BLaER1 treated with 17β-estradiol and CSF1 and Interleukin-3, amounts not matched to agents 10 nM and 100 nM (cell line): ENCODE data around the gene LRWD1.
A peak's percentile ranks its signal among the peaks of the same experiment; 100 is the strongest.

Experiments
- H3K27ac ChIP-seq, 11 experiments: shearing (Covaris generic); formaldehyde crosslinking; 2 replicates each; pipeline ENCODE4 v1.8.1; 2022
- H3K27me3 ChIP-seq, 11 experiments: shearing (Covaris generic); formaldehyde crosslinking; 2 replicates each; pipeline ENCODE4 v1.8.1; 2022
- H3K36me3 ChIP-seq, 11 experiments: shearing (Covaris generic); formaldehyde crosslinking; 2 replicates each; pipeline ENCODE4 v1.8.1; 2022
- H3K4me1 ChIP-seq, 10 experiments: shearing (Covaris generic); formaldehyde crosslinking; 2 replicates each; pipeline ENCODE4 v1.8.1; 2022
- H3K4me2 ChIP-seq, 11 experiments: shearing (Covaris generic); formaldehyde crosslinking; 2 replicates each; pipeline ENCODE4 v1.8.1; 2022
- H3K4me3 ChIP-seq, 10 experiments: shearing (Covaris generic); formaldehyde crosslinking; 2 replicates each; pipeline ENCODE4 v1.8.1; 2022
- H3K9ac ChIP-seq, 11 experiments: shearing (Covaris generic); formaldehyde crosslinking; 2 replicates each; pipeline ENCODE4 v1.8.1; 2022
- H3K9me3 ChIP-seq, 11 experiments: shearing (Covaris generic); formaldehyde crosslinking; replicated peaks in 1 of 11; 2 replicates each; pipeline ENCODE4 v1.8.1; 2022
- H4K20me1 ChIP-seq, 11 experiments: shearing (Covaris generic); formaldehyde crosslinking; 2 replicates each; pipeline ENCODE4 v1.8.1; 2022
- Cebpa-rat ChIP-seq, 11 experiments: shearing (Covaris generic); IDR thresholded peaks; 2 replicates each; pipeline ENCODE4 v1.8.1; 2022

Gene LRWD1

DNA sequence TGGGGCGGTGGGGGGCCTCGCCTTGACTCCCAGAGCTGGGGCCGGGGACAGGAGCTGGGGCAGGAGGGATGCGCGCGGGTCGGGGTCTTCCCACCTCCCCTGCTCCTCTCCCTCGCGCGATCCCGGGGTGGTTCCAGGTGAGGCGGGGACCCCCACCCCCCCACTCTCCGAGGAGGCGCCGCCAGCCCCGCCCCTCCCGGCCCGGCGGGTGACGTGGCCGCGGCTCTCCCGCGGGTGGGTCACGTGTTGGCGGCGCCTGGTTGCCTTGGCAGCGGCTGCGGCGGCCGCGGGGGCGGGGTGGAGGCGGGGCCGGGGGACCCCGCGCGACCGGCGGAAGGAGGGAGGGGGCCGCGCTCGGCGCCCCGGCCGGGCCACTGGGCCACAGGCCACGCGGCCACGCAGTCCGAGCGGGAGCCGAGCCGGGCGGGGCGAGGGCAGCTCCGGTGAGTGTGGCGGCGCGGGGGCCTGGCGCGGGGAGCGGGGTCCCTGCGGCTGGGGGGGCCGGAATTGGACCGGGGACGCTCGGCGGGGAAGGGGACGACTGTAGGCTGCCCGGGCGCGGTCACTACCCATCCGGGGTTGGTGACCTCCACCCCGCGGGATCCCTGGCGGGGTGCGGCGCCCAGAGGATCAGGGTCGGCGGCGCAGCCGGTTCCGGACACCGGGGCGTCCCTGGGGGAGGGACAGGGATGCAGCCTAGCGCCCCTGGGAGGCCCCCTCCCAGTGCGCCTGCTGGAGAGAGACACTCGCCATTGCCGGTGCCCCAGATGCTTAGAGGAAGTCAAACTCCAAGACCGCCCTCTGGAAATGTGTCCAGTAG is 31.4 kb upstream of the LRWD1 start, which contains the start of gene ORAI2:
TSS of gene ORAI2 (plus strand) at position 357 of the 820 bp plus-strand sequence. CDS start 5,382 bp downstream, outside the sequence.
- H3K27ac ChIP-seq, result peak within 1 kb of the TSS; percentile 72 to 99 (median 95)

GRCh38 chr7:102434039-102434486 is 30.7 kb upstream of the LRWD1 start:
- Histone ChIP-seq H3K27me3 (no peaks in the 10 kb centered on the region), H3K9me3 (0 out of 22 replicates have a peak, but pooled peaks cover 0 to 4% (median 0%) of the 10 kb centered on the region in 11 experiments), H3K27ac (peak overlapping the region; percentile 72 to 99 (median 95)), H4K20me1 (peaks cover 0 to 29% (median 6%) of the 10 kb centered on the region in 11 experiments; a peak in 10 of 22 replicates), H3K4me2 (peak overlapping the region; percentile 95 to 99 (median 98)), H3K4me1 (peaks cover 58 to 90% (median 88%) of the 10 kb centered on the region in 10 experiments), H3K36me3 (peaks cover 26 to 35% (median 34%) of the 10 kb centered on the region in 11 experiments), H3K9ac (peak overlapping the region; percentile 87 to 98 (median 93)), H3K4me3 (peak overlapping the region; percentile 74 to 98 (median 94))
- TF ChIP-seq Cebpa-rat (IDR thresholded peaks at IDR 0.05), result no peak

More for the DNA sequence above, 31.4 kb upstream of the LRWD1 start, which contains the start of gene ORAI2:
- Histone ChIP-seq H3K4me1 (peaks cover 62 to 90% (median 88%) of the 10 kb centered on the region in 10 experiments), H3K4me2 (peak within 1 kb of the TSS; percentile 95 to 99 (median 98)), H3K9ac (peak within 1 kb of the TSS; percentile 87 to 98 (median 93)), H3K27me3 (no peaks in the 10 kb centered on the region), H3K4me3 (peak within 1 kb of the TSS; percentile 74 to 98 (median 94)), H3K9me3 (no peaks in the 10 kb centered on the region), H4K20me1 (peaks cover 0 to 26% (median 6%) of the 10 kb centered on the region in 11 experiments; a peak in 10 of 22 replicates), H3K36me3 (peaks cover 20 to 29% (median 28%) of the 10 kb centered on the region in 11 experiments)
- no peak for TF ChIP-seq Cebpa-rat (IDR thresholded peaks at IDR 0.05)

DNA sequence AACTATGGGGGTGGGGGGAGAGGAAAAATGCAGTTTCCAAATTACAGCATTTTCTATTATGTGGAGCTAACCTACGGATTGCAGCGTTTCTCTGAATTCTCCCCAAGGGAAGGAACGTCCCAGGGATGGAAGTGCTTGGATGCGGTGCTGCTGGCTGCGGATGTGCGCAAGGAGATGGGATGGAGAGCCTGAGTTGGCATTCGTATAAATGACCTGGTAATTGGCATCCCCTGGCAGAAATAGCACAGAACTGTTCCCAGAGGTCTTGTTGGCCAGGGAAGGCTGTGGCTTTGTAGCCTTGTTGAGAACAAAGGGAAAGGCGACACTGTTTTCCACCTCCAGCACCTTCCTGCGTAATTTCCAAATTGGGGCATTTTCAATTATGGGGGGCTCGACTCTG is 28.7 kb upstream of the LRWD1 start:
- no peak for TF ChIP-seq Cebpa-rat (IDR thresholded peaks at IDR 0.05)
- Histone ChIP-seq H3K9me3 (0 out of 22 replicates have a peak, but pooled peaks cover 0 to 5% (median 0%) of the 10 kb centered on the region in 11 experiments), H3K9ac (peak overlapping the region in 10 of 11 experiments; percentile 1 to 98 (median 42); a peak in 13 of 22 replicates), H3K4me1 (peaks cover 58 to 92% (median 89%) of the 10 kb centered on the region in 10 experiments), H3K27me3 (no peaks in the 10 kb centered on the region), H4K20me1 (peaks cover 0 to 47% (median 6%) of the 10 kb centered on the region in 11 experiments; a peak in 10 of 22 replicates), H3K36me3 (peaks cover 38 to 54% (median 51%) of the 10 kb centered on the region in 11 experiments), H3K4me2 (peak overlapping the region; percentile 95 to 99 (median 98); a peak in 20 of 22 replicates), H3K4me3 (no peak overlapping the region; a peak in 1 of 20 replicates), H3K27ac (peak overlapping the region in 7 of 11 experiments; percentile 5 to 95 (median 35); a peak in 11 of 22 replicates)

- Histone ChIP-seq H3K9me3 (peaks cover 0 to 9% (median 0%) of the 10 kb centered on the region in 11 experiments; a peak in 5 of 22 replicates), H3K27ac (peak overlapping the region in 10 of 11 experiments; percentile 3 to 93 (median 78); a peak in 20 of 22 replicates), H3K27me3 (no peaks in the 10 kb centered on the region), H4K20me1 (peaks cover 0 to 67% (median 2%) of the 10 kb centered on the region in 11 experiments; a peak in 10 of 22 replicates), H3K4me2 (peak overlapping the region; percentile 31 to 88 (median 69)), H3K36me3 (peaks cover 42 to 85% (median 73%) of the 10 kb centered on the region in 11 experiments), H3K4me3 (no peak overlapping the region), H3K9ac (peak overlapping the region in 9 of 11 experiments; percentile 9 to 79 (median 58); a peak in 15 of 22 replicates), H3K4me1 (peaks cover 61 to 99% (median 96%) of the 10 kb centered on the region in 10 experiments)
- no peak for TF ChIP-seq Cebpa-rat (IDR thresholded peaks at IDR 0.05)
These were observed 24.6 kb upstream of the LRWD1 start for GRCh38 chr7:102439963-102440795.

DNA sequence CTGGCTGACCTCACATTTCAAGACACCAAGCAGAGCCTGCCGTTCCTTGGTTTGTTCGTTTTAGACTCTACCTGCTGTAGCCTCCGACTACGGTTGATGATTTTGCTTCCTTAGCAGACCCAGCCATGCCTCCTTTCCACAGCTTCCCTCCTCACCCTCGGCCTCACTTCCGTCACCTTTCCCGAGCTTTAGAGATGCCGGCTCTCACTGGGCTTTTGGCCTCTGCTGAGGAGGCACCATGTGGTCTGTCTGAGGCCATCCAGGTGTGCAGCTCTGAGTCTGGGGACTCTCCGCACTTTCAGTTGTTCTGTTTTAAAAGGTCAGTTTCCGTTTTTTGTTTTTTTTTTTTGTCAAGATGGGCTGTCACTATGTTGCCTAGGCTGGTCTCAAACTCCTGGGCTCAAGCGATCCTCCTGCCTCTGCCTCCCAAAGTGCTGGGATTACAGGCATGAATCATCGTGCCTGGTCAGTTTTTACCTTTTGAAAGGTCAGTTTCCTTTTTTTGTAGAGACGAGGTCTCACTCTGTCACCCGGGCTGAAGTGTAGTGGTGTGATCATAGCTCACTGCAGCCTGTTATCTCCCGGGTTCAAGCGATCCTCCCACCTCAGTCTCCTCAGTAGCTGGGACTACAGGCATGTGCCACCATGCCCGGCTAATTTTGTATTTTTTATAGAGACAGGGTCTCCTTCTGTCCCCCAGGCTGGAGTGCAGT is 19.7 kb upstream of the LRWD1 start:
- no peak for TF ChIP-seq Cebpa-rat (IDR thresholded peaks at IDR 0.05)
- Histone ChIP-seq H3K9me3 (peaks cover 0 to 6% (median 0%) of the 10 kb centered on the region in 11 experiments; a peak in 5 of 22 replicates), H3K4me2 (peak overlapping the region; percentile 41 to 81 (median 70)), H3K4me3 (no peak overlapping the region), H3K27me3 (no peaks in the 10 kb centered on the region), H3K9ac (peak overlapping the region in 9 of 11 experiments; percentile 3 to 64 (median 35); a peak in 17 of 22 replicates), H3K36me3 (peaks cover 28 to 86% (median 69%) of the 10 kb centered on the region in 11 experiments), H4K20me1 (peaks cover 0 to 80% (median 33%) of the 10 kb centered on the region in 11 experiments; a peak in 15 of 22 replicates), H3K27ac (peak overlapping the region in 8 of 11 experiments; percentile 37 to 72 (median 50); a peak in 15 of 22 replicates), H3K4me1 (peaks cover 50 to 79% (median 69%) of the 10 kb centered on the region in 10 experiments)

- peaks cover 0 to 6% (median 0%) of the 10 kb centered on the region in 11 experiments; a peak in 5 of 22 replicates for H3K9me3 ChIP-seq
- H3K4me1 ChIP-seq, result peaks cover 44 to 79% (median 69%) of the 10 kb centered on the region in 10 experiments
- H3K27me3 ChIP-seq, result no peaks in the 10 kb centered on the region
- TF ChIP-seq Cebpa-rat (IDR thresholded peaks at IDR 0.05), result no peak
- peaks cover 0 to 80% (median 38%) of the 10 kb centered on the region in 11 experiments; a peak in 15 of 22 replicates for H4K20me1 ChIP-seq
- H3K36me3 ChIP-seq, result peaks cover 28 to 84% (median 63%) of the 10 kb centered on the region in 11 experiments
- H3K9ac ChIP-seq, result peak overlapping the region in 8 of 11 experiments; percentile 23 to 64 (median 41); a peak in 14 of 22 replicates
- H3K27ac ChIP-seq, result peak overlapping the region in 7 of 11 experiments; percentile 37 to 72 (median 52); a peak in 15 of 22 replicates
- peak overlapping the region; percentile 41 to 81 (median 70) for H3K4me2 ChIP-seq
- H3K4me3 ChIP-seq, result no peak overlapping the region
These were observed 19.1 kb upstream of the LRWD1 start for GRCh38 chr7:102445674-102446071.
